HG03196 (cell line): Measurements from ENCODE around the gene ZACN.

Experiments used
- ATAC-seq: cut with Tn5 transposase; IDR thresholded peaks from one replicate; pipeline ENCODE4 v1.9.1; 2021; ENCODE audit not compliant: unreplicated experiment

ZACN gene

GRCh38 chr17:76080768-76081287, 1.8 kb downstream of the ZACN start:
- ATAC-seq, result no peak

DNA sequence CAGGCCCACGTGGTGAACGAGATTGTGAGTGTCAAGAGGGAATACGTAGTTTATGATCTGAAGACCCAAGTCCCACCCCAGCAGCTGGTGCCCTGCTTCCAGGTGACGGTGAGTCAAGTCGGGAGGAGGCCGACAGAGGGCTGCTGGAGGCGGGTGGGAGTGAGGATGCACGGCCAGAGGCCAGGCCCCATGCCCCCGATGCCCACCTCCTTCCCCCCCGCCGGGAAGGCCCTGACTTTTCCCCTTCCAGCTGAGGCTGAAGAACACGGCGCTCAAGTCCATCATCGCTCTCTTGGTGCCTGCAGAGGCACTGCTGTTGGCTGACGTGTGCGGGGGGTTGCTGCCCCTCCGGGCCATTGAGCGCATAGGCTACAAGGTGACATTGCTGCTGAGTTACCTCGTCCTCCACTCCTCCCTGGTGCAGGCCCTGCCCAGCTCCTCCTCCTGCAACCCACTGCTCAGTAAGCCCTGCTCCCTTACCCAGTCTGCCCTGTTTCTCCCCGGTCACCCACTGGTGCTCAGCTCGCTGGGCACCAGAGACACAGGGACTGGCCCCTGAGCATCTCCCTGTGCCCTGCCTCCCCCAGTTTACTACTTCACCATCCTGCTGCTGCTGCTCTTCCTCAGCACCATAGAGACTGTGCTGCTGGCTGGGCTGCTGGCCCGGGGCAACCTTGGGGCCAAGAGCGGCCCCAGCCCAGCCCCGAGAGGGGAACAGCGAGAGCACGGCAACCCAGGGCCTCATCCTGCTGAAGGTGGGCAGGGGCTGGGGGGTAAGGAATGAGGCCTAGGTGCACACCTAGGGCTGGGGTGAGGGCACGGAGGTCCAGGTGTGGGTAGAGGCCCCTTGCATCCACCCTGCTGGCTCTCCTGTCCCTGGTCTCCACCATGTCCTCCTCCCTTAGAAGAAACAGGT, 2.6 kb downstream of the ZACN start:
- no peak for ATAC-seq

GRCh38 chr17:76082326-76083251, 3.6 kb downstream of the ZACN start:
- ATAC-seq, result no peak

- no peak for ATAC-seq
Measured at GRCh38 chr17:76083536-76084182, 4.7 kb downstream of the ZACN start.

DNA sequence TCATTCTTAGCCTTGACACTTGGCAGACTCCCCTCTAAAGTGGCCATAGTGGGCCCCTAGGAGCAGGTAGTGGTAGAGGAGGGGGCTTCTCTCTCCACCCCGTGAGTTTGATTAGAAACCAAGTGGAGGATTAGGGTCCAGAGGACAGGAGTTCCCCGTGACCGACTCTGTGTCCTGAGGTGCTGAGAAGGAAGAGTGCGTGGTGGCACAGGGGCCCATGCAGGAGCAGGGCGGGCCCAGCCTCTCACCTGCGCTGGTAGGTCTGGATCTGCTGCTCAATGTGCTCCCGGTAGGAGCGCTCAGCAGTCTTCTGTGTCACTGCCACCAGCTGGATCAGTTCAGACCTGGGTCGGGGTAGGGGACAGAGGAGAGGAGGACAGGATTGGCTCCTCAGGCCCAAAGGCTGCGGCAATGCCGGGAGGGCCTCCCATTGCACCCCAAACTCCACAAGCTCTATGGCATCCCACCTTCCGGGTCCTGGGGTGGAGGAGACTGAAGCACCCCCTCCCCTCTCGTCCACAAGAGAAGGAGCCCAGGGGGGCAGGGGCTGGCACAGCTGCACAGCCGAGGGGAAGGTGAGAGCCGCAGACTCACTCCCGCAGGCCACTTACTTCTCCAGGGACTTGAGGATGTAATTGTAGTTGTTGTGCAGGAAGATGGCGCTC, 6.2 kb downstream of the ZACN start:
- ATAC-seq, result no peak

- ATAC-seq, result no peak
Measured at GRCh38 chr17:76085731-76086366, 6.9 kb downstream of the ZACN start.

DNA sequence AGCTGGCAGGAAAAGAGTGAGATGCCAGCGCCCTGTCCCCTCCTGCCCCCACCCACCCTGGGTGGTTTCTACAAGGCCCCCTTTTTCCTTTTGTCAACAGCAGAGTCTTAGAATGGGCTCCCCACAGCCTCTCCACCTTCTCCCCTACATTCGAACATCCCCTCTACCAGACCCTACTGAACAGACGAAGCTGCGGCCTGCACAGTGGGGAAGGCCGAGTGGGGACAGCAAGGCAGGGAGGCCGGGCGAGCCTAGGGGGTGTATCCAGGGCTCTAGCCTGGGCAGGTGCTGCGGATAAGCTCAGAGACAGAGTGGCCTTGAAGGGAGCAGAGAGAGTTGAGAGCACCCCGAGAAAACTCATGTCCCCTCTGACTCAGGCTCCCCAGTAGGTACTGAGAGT, 7.4 kb downstream of the ZACN start:
- ATAC-seq, result no peak

- no peak for ATAC-seq
Measured at GRCh38 chr17:76087531-76087930, 8.5 kb downstream of the ZACN start.

- ATAC-seq, result no peak
Measured at GRCh38 chr17:76088041-76088867, 9.3 kb downstream of the ZACN start.

DNA sequence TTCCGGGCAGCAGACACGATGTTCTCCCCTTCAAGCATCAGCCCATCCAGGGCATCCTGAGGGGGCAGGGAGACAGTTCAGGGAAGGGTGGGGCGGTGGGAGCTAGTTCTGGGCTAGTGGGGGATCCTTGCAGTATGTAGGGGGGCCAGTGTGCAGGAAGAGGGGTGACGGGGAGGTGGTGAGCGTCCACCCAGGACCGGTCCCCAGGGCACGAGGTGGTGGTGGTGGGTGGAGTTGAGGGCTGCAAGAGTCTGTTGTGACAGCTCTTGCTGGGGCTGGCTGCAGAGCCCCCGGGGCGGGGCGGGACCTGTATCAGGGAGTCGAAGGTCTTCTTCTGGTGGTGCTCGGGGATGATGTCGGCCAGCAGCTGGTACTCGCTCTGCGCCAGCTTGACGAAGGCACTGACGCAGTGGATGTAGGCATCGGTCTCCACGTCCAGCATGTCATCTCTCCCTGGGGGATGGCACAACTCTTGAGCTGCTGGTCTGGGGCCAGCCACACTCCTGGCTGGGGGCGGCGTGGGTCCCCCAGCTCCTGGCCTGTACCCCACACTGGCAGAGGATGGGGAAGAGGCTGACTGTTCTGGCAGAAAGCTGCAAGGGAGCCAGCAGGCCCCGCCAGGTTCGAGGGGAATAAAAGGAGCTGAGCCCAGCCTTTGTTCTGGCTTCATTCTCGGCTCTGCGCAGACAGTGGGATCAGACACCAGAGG, 10.0 kb downstream of the ZACN start:
- ATAC-seq, result no peak

GRCh38 chr17:76089680-76090516, 10.9 kb downstream of the ZACN start:
- no peak for ATAC-seq

- ATAC-seq, result no peak
Measured at GRCh38 chr17:76090517-76091129, 11.6 kb downstream of the ZACN start.

DNA sequence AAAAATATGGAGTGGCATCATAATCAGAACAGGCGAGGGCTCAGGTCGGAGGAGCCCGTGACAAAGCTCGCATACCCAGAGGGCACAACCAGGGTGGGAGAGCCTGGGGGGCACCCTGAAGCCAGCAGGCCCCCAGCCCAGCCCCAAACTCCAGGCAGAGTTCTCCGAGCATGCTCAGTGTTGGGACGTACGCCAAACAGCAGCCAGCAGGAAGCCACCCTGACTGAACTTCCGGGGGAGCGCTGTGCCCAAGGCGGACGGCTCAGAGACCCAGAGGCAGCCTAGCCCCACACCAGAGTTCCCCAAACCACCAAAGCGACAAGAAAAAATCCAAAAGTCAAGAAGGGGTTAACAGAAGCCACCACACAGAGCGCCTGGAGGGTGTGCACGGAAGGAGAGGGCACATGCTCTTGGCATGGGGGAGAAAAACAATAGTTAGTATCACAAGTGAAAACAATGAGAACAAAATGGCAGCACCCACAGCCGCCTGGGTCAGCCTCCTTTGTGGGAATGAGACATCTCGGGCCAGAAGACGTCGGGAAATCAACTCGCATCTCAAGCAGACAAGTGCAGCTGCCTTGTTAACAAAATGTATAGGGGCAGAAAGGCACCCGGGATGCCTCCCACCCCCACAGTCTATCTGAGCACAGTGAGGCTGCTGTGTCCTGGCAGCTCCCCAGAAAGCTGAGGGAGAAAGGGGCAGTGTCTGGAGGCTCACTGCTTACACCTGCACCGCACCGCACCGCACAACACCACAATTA, 12.7 kb downstream of the ZACN start:
- ATAC-seq, result no peak

- no peak for ATAC-seq
Measured at GRCh38 chr17:76092526-76093413, 13.8 kb downstream of the ZACN start.

GRCh38 chr17:76094046-76094445, 15.1 kb downstream of the ZACN start:
- ATAC-seq, result no peak

DNA sequence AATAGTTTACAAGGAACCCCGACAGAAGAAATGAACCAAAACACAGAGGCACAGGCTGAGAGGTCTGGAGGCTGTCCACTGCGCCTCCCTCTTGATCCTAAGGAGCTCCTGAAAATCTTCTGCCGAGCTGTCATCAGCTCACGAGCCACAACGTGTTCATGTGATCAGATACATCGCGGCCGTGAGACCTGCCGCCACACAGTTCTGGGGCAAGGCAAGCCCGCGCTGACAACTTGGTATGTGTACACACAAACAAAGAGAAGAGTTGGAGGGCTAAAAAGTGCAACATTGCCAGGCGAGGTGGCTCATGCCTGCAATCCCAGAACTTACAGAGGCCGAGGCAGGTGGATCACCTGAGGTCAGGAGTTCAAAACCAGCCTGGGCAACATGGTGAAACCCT, 17.0 kb downstream of the ZACN start:
- ATAC-seq, result no peak
